HepG2 (cell line): Measurements from ENCODE around the gene TK1. TPM values are rescaled to one million over a fixed set of nuclear protein-coding genes. Genes with fewer than 3 reads are reported as not detected.

Experiments used
- ATF6 ChIP-seq: sonication (generic); formaldehyde crosslinking; conservative IDR thresholded peaks from 2 replicates; pipeline ENCODE4 v1.4.0; 2020; ENCODE audit warnings: missing genetic modification reagents
- BCL6 ChIP-seq: IDR thresholded peaks from 2 replicates; pipeline ENCODE4 v1.6.1; 2016; ENCODE audit warnings: missing genetic modification reagents, missing compliant biosample characterization
- CEBPZ ChIP-seq: IDR thresholded peaks from 2 replicates; pipeline ENCODE4 v1.6.1; 2012; ENCODE audit warnings: low read length, improper control_type of control experiment
- HMG20A ChIP-seq: IDR thresholded peaks from 2 replicates; pipeline ENCODE4 v1.6.1; 2016; ENCODE audit warnings: borderline replicate concordance
- MLX ChIP-seq: IDR thresholded peaks from 2 replicates; pipeline ENCODE4 v1.6.1; 2016
- POLR2G ChIP-seq: fragments of 200-400 bp; formaldehyde crosslinking; IDR thresholded peaks from 2 replicates; pipeline ENCODE4 v1.6.1; 2018; ENCODE audit warnings: mild to moderate bottlenecking, low read depth, low read length, moderate library complexity
- RFX5 ChIP-seq: IDR thresholded peaks from 2 replicates; pipeline ENCODE4 v1.6.1; 2011; ENCODE audit warnings: low read depth, low read length, improper control_type of control experiment
- TGIF2 ChIP-seq: IDR thresholded peaks from 2 replicates; pipeline ENCODE4 v1.6.1; 2016; ENCODE audit warnings: control low read depth, missing compliant biosample characterization
- THAP7 ChIP-seq: sonication (generic); formaldehyde crosslinking; IDR thresholded peaks from 2 replicates; pipeline ENCODE4 v1.8.1; 2023; ENCODE audit warnings: mild to moderate bottlenecking, missing genetic modification reagents
- USF2 ChIP-seq, 2 experiments: sonication (generic) in 1 of 2; formaldehyde crosslinking in 1 of 2; IDR thresholded peaks; 2 replicates each; pipeline versions ENCODE4 v1.5.1 to v1.6.1; 2011 to 2020; ENCODE audit warnings: borderline replicate concordance in 1 of 2, low read depth in 1 of 2, low read length in 1 of 2, mild to moderate bottlenecking in 1 of 2, missing genetic modification reagents in 1 of 2, moderate library complexity in 1 of 2
- ZC3H13 ChIP-seq: sonication (generic); formaldehyde crosslinking; IDR thresholded peaks from 2 replicates; pipeline ENCODE4 v1.8.1; 2023; ENCODE audit warnings: mild to moderate bottlenecking, missing genetic modification reagents, moderate library complexity
- ZNF224 ChIP-seq: sonication (generic); formaldehyde crosslinking; IDR thresholded peaks from 2 replicates; pipeline ENCODE4 v1.5.0; 2020; ENCODE audit warnings: mild to moderate bottlenecking, missing genetic modification reagents
- ZNF24 ChIP-seq: fragments of 450-650 bp; IDR thresholded peaks from 2 replicates; pipeline ENCODE4 v1.6.1; 2017; ENCODE audit warnings: antibody characterized with exemption, mild to moderate bottlenecking
- ZNF563 ChIP-seq: sonication (generic); formaldehyde crosslinking; IDR thresholded peaks from 2 replicates; pipeline ENCODE4 v1.8.0; 2022; ENCODE audit warnings: mild to moderate bottlenecking, moderate library complexity, missing genetic modification reagents
- ZNF576 ChIP-seq: sonication (generic); formaldehyde crosslinking; IDR thresholded peaks from 2 replicates; pipeline ENCODE4 v1.4.0; 2020; ENCODE audit warnings: mild to moderate bottlenecking, missing genetic modification reagents
- ZNF639 ChIP-seq: conservative IDR thresholded peaks from 2 replicates; pipeline ENCODE4 v1.6.1; 2018; ENCODE audit warnings: missing genetic modification reagents
- ZNF776 ChIP-seq: sonication (generic); formaldehyde crosslinking; IDR thresholded peaks from 2 replicates; pipeline ENCODE4 v1.4.0; 2020; ENCODE audit warnings: mild to moderate bottlenecking, missing genetic modification reagents
- ZSCAN20 ChIP-seq: sonication (generic); formaldehyde crosslinking; IDR thresholded peaks from 2 replicates; pipeline ENCODE4 v1.4.0; 2020; ENCODE audit warnings: missing genetic modification reagents, mild to moderate bottlenecking, borderline replicate concordance
- polyA plus RNA-seq, 8 experiments: library from polyadenylated mRNA; depleted of rRNA in 3 of 8; stranded (reverse) in 7 of 8; unstranded in 1 of 8; fragments of >200 nt; fragmentation: Illumina TruSeq in 4 of 8; extraction: Trizol in 4 of 8; gene quantifications; 2 replicates each; pipeline versions ENCODE4 v1.2.1 to v1.2.3, GENCODE V29; 2011 to 2016; ENCODE audit warnings: low read depth in 4 of 8, missing spikeins in 1 of 8, mixed read lengths in 1 of 8; ENCODE audit not compliant: insufficient read depth in 1 of 8
- total RNA-seq, 5 experiments: library from RNA; depleted of rRNA; stranded (reverse); fragments of >200 nt; fragmentation: Illumina TruSeq; extraction: Trizol; gene quantifications; 2 replicates each; pipeline ENCODE4 v1.2.3, GENCODE V29; 2016; ENCODE audit warnings: low read depth in 1 of 5

Gene TK1
- total and polyA plus RNA-seq, 2 of the 13 experiments (the other 11 are each of a cell fraction or from before 2014, with no cell fraction given), result 45.0 to 96.0 TPM

GRCh38 chr17:78137392-78138203 is 49.3 kb downstream of the TK1 start (continued):
- peak; percentile 50; the same call in 1 of the 2 replicates for TF ChIP-seq ZNF576
- no peak for TF ChIP-seq ZNF639 (CRISPR knock-in tag)
- no peak for TF ChIP-seq ZNF224 (CRISPR knock-in tag)
- no peak for TF ChIP-seq CEBPZ
- TF ChIP-seq TGIF2 (CRISPR knock-in tag), result no peak
- peak; percentile 21; the same call in 1 of the 2 replicates for TF ChIP-seq ZNF563 (CRISPR knock-in tag)
- TF ChIP-seq ZNF776, result peak; percentile 55; the same call in 1 of the 2 replicates
- no peak for TF ChIP-seq ZSCAN20 (CRISPR knock-in tag)
- no peak for TF ChIP-seq MLX (CRISPR knock-in tag)
- no peak for TF ChIP-seq USF2 (IDR thresholded peaks at IDR 0.05; ENCODE audit: low read depth, low read length)
- no peak for TF ChIP-seq USF2 (CRISPR knock-in tag; IDR thresholded peaks at IDR 0.05; ENCODE audit: borderline replicate concordance)
- no peak for TF ChIP-seq POLR2G
- TF ChIP-seq THAP7 (CRISPR knock-in tag), result no peak
- TF ChIP-seq ZC3H13 (CRISPR knock-in tag), result peak; percentile 74; the same call in 1 of the 2 replicates
- no peak for TF ChIP-seq RFX5
- no peak for TF ChIP-seq HMG20A
- no peak for TF ChIP-seq BCL6 (CRISPR knock-in tag)
- no peak for TF ChIP-seq ZNF24
- TF ChIP-seq ATF6 (CRISPR knock-in tag), result no peak
